Neuron (in vitro differentiated cells): ENCODE measurements around the gene MRNIP.

ENCODE experiments used
- H2AFZ ChIP-seq: one replicate; pipeline ENCODE4 v1.6.1; 2013; ENCODE audit warnings: low read depth, mild to moderate bottlenecking, inconsistent platforms, low read length, moderate library complexity
- H3K27me3 ChIP-seq: one replicate; pipeline ENCODE4 v1.6.1; 2013; ENCODE audit warnings: low read length; ENCODE audit not compliant: insufficient read depth
- H3K36me3 ChIP-seq: one replicate; pipeline ENCODE4 v1.6.1; 2013; ENCODE audit warnings: low read length; ENCODE audit not compliant: insufficient read depth
- H3K4me1 ChIP-seq: one replicate; pipeline ENCODE4 v1.6.1; 2013; ENCODE audit warnings: low read length; ENCODE audit not compliant: insufficient read depth
- H3K4me3 ChIP-seq: 2 replicates; pipeline ENCODE4 v1.5.1; 2013; ENCODE audit warnings: mild to moderate bottlenecking, low read length, moderate library complexity
- H3K9me3 ChIP-seq: one replicate; pipeline ENCODE4 v1.6.1; 2013; ENCODE audit warnings: low read length

The MRNIP gene

GRCh38 chr5:179825655-179826182 is 32.9 kb downstream of the MRNIP start:
- H3K36me3 ChIP-seq = peaks cover 64% of the 10 kb centered on the region
- H3K27me3 ChIP-seq = no peaks in the 10 kb centered on the region
- no peak overlapping the region for H3K4me3 ChIP-seq
- peaks cover 14% of the 10 kb centered on the region for H3K4me1 ChIP-seq
- H2AFZ ChIP-seq = no peak overlapping the region
- peaks cover 5% of the 10 kb centered on the region for H3K9me3 ChIP-seq

- peaks cover 2% of the 10 kb centered on the region for H3K9me3 ChIP-seq
These were observed 33.9 kb downstream of the MRNIP start for GRCh38 chr5:179824745-179825112.

GRCh38 chr5:179823937-179824744 is 34.5 kb downstream of the MRNIP start:
- H3K4me1 ChIP-seq = peaks cover 27% of the 10 kb centered on the region
- H3K36me3 ChIP-seq = peaks cover 54% of the 10 kb centered on the region
- no peak overlapping the region for H2AFZ ChIP-seq
- no peaks in the 10 kb centered on the region for H3K9me3 ChIP-seq
- no peaks in the 10 kb centered on the region for H3K27me3 ChIP-seq
- no peak overlapping the region for H3K4me3 ChIP-seq

More at GRCh38 chr5:179824745-179825112, 33.9 kb downstream of the MRNIP start:
- H2AFZ ChIP-seq = no peak overlapping the region
- no peak overlapping the region for H3K4me3 ChIP-seq
- no peaks in the 10 kb centered on the region for H3K27me3 ChIP-seq
- peaks cover 22% of the 10 kb centered on the region for H3K4me1 ChIP-seq
- peaks cover 59% of the 10 kb centered on the region for H3K36me3 ChIP-seq

GRCh38 chr5:179822444-179822990 is 36.1 kb downstream of the MRNIP start:
- Histone ChIP-seq H3K36me3 (peaks cover 40% of the 10 kb centered on the region), H3K4me3 (peak overlapping the region; percentile 57)

GRCh38 chr5:179822059-179822432 is 36.6 kb downstream of the MRNIP start:
- Histone ChIP-seq H3K4me3 (peak overlapping the region; percentile 57), H3K4me1 (peaks cover 34% of the 10 kb centered on the region)

More at GRCh38 chr5:179822444-179822990, 36.1 kb downstream of the MRNIP start:
- no peak overlapping the region for H2AFZ ChIP-seq
- H3K4me1 ChIP-seq = peaks cover 34% of the 10 kb centered on the region
- no peaks in the 10 kb centered on the region for H3K9me3 ChIP-seq
- H3K27me3 ChIP-seq = no peaks in the 10 kb centered on the region

GRCh38 chr5:179821298-179822058 is 37.1 kb downstream of the MRNIP start:
- no peak overlapping the region for H2AFZ ChIP-seq
- H3K9me3 ChIP-seq = no peaks in the 10 kb centered on the region
- no peaks in the 10 kb centered on the region for H3K27me3 ChIP-seq
- peaks cover 33% of the 10 kb centered on the region for H3K36me3 ChIP-seq
- peak overlapping the region; percentile 57 for H3K4me3 ChIP-seq
- H3K4me1 ChIP-seq = peaks cover 34% of the 10 kb centered on the region

More at GRCh38 chr5:179822059-179822432, 36.6 kb downstream of the MRNIP start:
- Histone ChIP-seq H3K9me3 (no peaks in the 10 kb centered on the region), H2AFZ (no peak overlapping the region), H3K27me3 (no peaks in the 10 kb centered on the region), H3K36me3 (peaks cover 38% of the 10 kb centered on the region)

GRCh38 chr5:179820483-179821297 is 37.9 kb downstream of the MRNIP start, which contains the start of gene SQSTM1:
SQSTM1 (plus strand) TSS chr5:179820905; CDS start chr5:179820937, 32 bp downstream.
- H3K4me3 ChIP-seq = peak within 1 kb of the TSS; percentile 57
- H3K36me3 ChIP-seq = peaks cover 31% of the 10 kb centered on the region
- H2AFZ ChIP-seq = no peak within 1 kb of the TSS
- no peaks in the 10 kb centered on the region for H3K27me3 ChIP-seq
- H3K4me1 ChIP-seq = peaks cover 34% of the 10 kb centered on the region
- peaks cover 3% of the 10 kb centered on the region for H3K9me3 ChIP-seq

GRCh38 chr5:179820127-179820482 is 38.5 kb downstream of the MRNIP start:
- H3K4me1 ChIP-seq = peaks cover 34% of the 10 kb centered on the region
- H2AFZ ChIP-seq = no peak overlapping the region
- H3K4me3 ChIP-seq = peak overlapping the region; percentile 57
- peaks cover 31% of the 10 kb centered on the region for H3K36me3 ChIP-seq
- no peaks in the 10 kb centered on the region for H3K27me3 ChIP-seq
- H3K9me3 ChIP-seq = peaks cover 5% of the 10 kb centered on the region

- H3K9me3 ChIP-seq = peaks cover 5% of the 10 kb centered on the region
- H3K4me1 ChIP-seq = peaks cover 34% of the 10 kb centered on the region
- no peaks in the 10 kb centered on the region for H3K27me3 ChIP-seq
- H3K4me3 ChIP-seq = no peak overlapping the region
- peak overlapping the region; percentile 12 for H2AFZ ChIP-seq
- H3K36me3 ChIP-seq = peaks cover 25% of the 10 kb centered on the region
These were observed 39.1 kb downstream of the MRNIP start for GRCh38 chr5:179819296-179820126.

- Histone ChIP-seq H3K36me3 (peaks cover 24% of the 10 kb centered on the region), H3K9me3 (peaks cover 5% of the 10 kb centered on the region), H3K4me3 (peak overlapping the region; percentile 41), H3K27me3 (no peaks in the 10 kb centered on the region), H2AFZ (peak overlapping the region; percentile 12), H3K4me1 (peaks cover 34% of the 10 kb centered on the region)
These were observed 39.8 kb downstream of the MRNIP start for GRCh38 chr5:179818746-179819295.

- peaks cover 5% of the 10 kb centered on the region for H3K9me3 ChIP-seq
- peaks cover 23% of the 10 kb centered on the region for H3K36me3 ChIP-seq
- peaks cover 34% of the 10 kb centered on the region for H3K4me1 ChIP-seq
- H2AFZ ChIP-seq = peak overlapping the region; percentile 12
- peak overlapping the region; percentile 41 for H3K4me3 ChIP-seq
- no peaks in the 10 kb centered on the region for H3K27me3 ChIP-seq
These were observed 40.5 kb downstream of the MRNIP start for GRCh38 chr5:179817890-179818745.
